Lower lobe of right lung (tissue), 2 donors: Measurements from ENCODE around the gene WAPL. TPM values are rescaled to one million over a fixed set of nuclear protein-coding genes. Genes with fewer than 3 reads are reported as not detected.

Source experiments
- ATAC-seq, 2 donors: fragments of 200-7000 bp; cut with Tn5 transposase; one replicate each; pipeline ENCODE4 v1.9.1; 2020 to 2022; ENCODE audit warnings: mild to moderate bottlenecking in 2 of 2, moderate library complexity in 2 of 2
- DNase-seq: peaks from one replicate; pipeline ENCODE4 v3.0.0-alpha.2; 2020
- H3K27ac ChIP-seq: fragments of 200-600 bp; one replicate; pipeline ENCODE4 v1.8.0; 2022
- H3K27me3 ChIP-seq: fragments of 200-600 bp; one replicate; pipeline ENCODE4 v1.8.0; 2022; ENCODE audit warnings: low read depth
- H3K36me3 ChIP-seq: fragments of 200-600 bp; one replicate; pipeline ENCODE4 v1.8.0; 2022; ENCODE audit warnings: mild to moderate bottlenecking
- H3K4me1 ChIP-seq: fragments of 200-600 bp; one replicate; pipeline ENCODE4 v1.8.0; 2022
- H3K4me3 ChIP-seq: fragments of 200-600 bp; one replicate; pipeline ENCODE4 v1.8.0; 2022; ENCODE audit warnings: mild to moderate bottlenecking
- H3K9me3 ChIP-seq: fragments of 200-600 bp; one replicate; pipeline ENCODE4 v1.8.0; 2022
- intact Hi-C: fragments of 100-400 bp; cut with DNase I; formaldehyde crosslinking; loops from one replicate; pipeline ENCODE4 v1.11.0; 2022
- total RNA-seq: library from RNA; stranded (reverse); fragmentation: NEBNext Ultra II Directional; extraction: Animal tissue kit (Norgen Biotek cat#: 25700); gene quantifications from one replicate; pipeline ENCODE4 v1.2.1, GENCODE V29; 2021
- TF ChIP-seq, protein P1 (sequence below): fragments of 200-600 bp; IDR thresholded peaks from one replicate; pipeline ENCODE4 v1.8.0; 2022; ENCODE audit warnings: antibody characterized with exemption, mild to moderate bottlenecking
- donor health status: DM: no; HTN: yes; CAD: no; lungs with severe emphysema.

WAPL gene
- total RNA-seq, 1 donor from 2014 or later, result 38.2 TPM

DNA sequence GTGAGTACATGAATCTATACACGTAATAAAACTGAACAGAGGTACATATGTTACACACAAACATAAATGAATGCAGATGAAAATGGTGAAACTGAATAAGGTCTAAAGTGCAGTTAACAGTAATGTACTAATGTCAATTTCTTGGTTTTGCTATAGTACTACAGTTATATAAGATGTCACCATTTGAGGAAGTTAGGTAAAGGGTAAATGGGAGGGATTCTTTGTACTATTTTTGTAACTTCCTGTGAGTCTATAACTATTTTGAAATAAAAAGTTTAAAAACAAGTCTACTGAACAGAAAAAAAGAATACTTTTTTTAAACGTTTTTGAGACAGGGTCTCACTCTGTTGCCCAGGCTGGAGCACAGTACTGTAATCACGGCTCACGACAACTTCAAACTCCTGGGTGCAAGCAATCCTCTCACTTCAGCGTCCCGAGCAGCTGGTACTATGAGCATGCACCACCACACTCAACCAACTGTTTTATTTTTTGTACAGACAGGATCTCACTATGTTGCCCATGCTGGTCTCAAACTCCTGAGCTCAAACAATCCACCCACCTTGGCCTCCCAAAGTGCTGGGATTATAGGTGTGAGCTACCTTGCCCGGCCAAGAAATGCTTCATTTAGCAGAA lies 71.5 kb downstream of the WAPL start:
- no peak overlapping the region for H3K4me3 ChIP-seq
- ATAC-seq (no peak), DNase-seq (no peak)
- TF ChIP-seq, protein P1, sequence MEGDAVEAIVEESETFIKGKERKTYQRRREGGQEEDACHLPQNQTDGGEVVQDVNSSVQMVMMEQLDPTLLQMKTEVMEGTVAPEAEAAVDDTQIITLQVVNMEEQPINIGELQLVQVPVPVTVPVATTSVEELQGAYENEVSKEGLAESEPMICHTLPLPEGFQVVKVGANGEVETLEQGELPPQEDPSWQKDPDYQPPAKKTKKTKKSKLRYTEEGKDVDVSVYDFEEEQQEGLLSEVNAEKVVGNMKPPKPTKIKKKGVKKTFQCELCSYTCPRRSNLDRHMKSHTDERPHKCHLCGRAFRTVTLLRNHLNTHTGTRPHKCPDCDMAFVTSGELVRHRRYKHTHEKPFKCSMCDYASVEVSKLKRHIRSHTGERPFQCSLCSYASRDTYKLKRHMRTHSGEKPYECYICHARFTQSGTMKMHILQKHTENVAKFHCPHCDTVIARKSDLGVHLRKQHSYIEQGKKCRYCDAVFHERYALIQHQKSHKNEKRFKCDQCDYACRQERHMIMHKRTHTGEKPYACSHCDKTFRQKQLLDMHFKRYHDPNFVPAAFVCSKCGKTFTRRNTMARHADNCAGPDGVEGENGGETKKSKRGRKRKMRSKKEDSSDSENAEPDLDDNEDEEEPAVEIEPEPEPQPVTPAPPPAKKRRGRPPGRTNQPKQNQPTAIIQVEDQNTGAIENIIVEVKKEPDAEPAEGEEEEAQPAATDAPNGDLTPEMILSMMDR, result no peak
- H3K36me3 ChIP-seq, result peaks cover 95% of the 10 kb centered on the region
- H3K4me1 ChIP-seq, result peaks cover 8% of the 10 kb centered on the region
- intact Hi-C loops, result no loop called here
- H3K27me3 ChIP-seq, result no peaks in the 10 kb centered on the region
- H3K9me3 ChIP-seq, result no peaks in the 10 kb centered on the region
- no peak overlapping the region for H3K27ac ChIP-seq

DNA sequence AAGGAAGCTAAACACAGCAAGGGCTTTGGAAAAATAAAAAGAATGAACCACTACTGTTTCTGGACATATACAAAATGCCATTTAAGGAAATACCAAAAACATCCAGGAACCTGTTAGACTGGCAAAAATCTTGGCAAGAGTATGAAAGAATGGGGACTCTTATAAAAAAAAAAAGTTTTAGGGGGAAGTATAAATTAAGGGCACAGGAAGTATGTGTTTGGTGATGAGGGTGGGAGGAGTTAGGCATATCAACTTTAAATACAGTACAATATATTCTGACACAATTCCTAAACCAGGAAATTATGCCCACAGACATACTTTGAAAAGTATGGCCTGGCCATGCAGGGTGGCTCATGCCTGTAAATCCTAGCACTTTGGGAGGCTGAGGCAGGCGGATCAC lies 74.2 kb downstream of the WAPL start:
- DNase-seq (no peak), ATAC-seq (no peak)
- H3K36me3 ChIP-seq, result peaks cover 98% of the 10 kb centered on the region
- H3K27ac ChIP-seq, result peak overlapping the region; percentile 50
- no peaks in the 10 kb centered on the region for H3K27me3 ChIP-seq
- H3K9me3 ChIP-seq, result no peaks in the 10 kb centered on the region
- intact Hi-C loops, result no loop called here
- no peak overlapping the region for H3K4me3 ChIP-seq
- TF ChIP-seq, protein P1, result no peak
- peaks cover 8% of the 10 kb centered on the region for H3K4me1 ChIP-seq

DNA sequence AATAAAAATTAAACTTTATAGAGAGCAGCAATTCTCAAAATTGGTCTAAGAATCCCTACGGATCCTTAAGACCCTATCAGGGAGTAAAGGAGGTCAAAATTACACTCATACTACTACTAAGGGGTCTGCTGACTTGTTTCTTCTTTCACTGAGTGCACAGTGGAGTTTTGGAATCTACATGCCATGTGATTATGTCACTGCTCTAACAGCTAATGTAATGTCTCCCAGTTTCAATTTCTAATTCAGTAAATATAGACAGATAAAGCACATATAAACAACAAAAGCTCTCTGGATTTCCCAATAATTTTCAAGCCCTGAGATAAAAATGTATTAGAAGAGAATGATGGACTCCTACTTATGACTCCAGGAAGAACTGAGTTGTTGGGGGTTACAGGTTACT lies 74.6 kb downstream of the WAPL start:
- no peak for DNase-seq
- peaks cover 98% of the 10 kb centered on the region for H3K36me3 ChIP-seq
- H3K4me1 ChIP-seq, result peaks cover 8% of the 10 kb centered on the region
- intact Hi-C loops, result no loop called here
- peak overlapping the region; percentile 50 for H3K27ac ChIP-seq
- H3K27me3 ChIP-seq, result no peaks in the 10 kb centered on the region
- no peaks in the 10 kb centered on the region for H3K9me3 ChIP-seq
- no peak overlapping the region for H3K4me3 ChIP-seq
- no peak for ATAC-seq
- TF ChIP-seq, protein P1, result no peak

DNA sequence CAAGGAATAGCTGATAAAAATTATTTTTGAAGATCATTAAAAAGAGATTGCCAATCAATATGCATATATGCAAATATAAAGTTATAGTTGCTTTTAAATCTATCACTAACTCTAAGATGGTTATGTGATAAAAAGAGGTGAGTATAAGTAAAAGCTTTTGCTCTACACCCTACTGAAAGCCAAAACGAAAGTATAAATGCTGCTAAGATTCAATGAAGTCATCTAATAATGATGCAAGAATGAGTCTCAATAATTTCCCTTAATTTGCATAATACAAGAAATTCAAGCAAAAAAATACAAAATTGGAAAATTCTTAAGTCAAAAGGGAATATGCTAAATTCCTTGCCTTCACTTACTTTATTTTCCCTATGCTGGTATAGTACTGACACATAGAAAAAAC lies 75.2 kb downstream of the WAPL start:
- H3K4me1 ChIP-seq, result peaks cover 8% of the 10 kb centered on the region
- H3K27ac ChIP-seq, result no peak overlapping the region
- no peaks in the 10 kb centered on the region for H3K27me3 ChIP-seq
- TF ChIP-seq, protein P1, result no peak
- H3K4me3 ChIP-seq, result no peak overlapping the region
- DNase-seq (no peak), ATAC-seq (no peak)
- H3K36me3 ChIP-seq, result peaks cover 98% of the 10 kb centered on the region
- no peaks in the 10 kb centered on the region for H3K9me3 ChIP-seq
- intact Hi-C loops, result no loop called here

DNA sequence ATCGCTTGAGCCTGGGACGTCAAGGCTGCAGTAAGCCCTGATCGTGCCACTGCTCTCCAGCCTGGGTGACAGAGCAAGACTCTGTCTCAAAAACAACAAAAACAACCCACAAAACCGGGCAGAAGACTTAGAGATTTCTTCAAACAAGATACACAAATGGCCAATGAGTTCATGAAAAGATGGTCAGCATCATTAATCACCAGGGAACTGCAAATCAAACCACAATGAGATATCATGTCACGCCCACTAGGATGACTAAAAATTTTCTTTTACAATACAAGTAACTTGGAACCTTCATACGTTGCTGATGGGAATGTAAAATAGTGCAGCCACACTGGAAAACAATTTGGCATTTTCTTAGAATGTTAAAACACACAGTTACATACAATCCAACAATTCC lies 77.7 kb downstream of the WAPL start:
- H3K36me3 ChIP-seq, result peaks cover 98% of the 10 kb centered on the region
- TF ChIP-seq, protein P1, result no peak
- peaks cover 10% of the 10 kb centered on the region for H3K4me1 ChIP-seq
- H3K27ac ChIP-seq, result no peak overlapping the region
- no peak overlapping the region for H3K4me3 ChIP-seq
- no peak for ATAC-seq
- no peaks in the 10 kb centered on the region for H3K9me3 ChIP-seq
- no peak for DNase-seq
- H3K27me3 ChIP-seq, result no peaks in the 10 kb centered on the region
- intact Hi-C loops, result no loop called here

DNA sequence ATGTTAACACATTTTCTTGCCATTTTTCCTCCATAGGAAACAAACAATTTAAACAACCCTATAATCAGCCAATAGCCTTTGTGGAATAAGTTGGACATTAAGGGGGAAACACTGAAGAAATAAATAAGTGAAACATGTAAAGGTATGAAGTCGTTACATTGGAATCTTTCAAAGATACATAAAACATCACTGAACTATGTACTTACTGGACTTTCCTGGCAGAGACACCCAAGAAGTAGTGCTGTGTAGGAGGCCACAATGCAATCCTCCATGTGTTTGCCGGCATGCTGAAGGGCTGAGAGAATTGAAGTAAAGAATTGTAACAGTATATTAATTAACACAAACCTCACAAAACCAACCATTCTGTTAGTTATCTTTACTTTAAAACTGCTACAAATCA lies 78.5 kb downstream of the WAPL start:
- DNase-seq, result no peak
- ATAC-seq, result no peak
- peaks cover 95% of the 10 kb centered on the region for H3K36me3 ChIP-seq
- H3K4me3 ChIP-seq, result no peak overlapping the region
- H3K4me1 ChIP-seq, result peaks cover 10% of the 10 kb centered on the region
- H3K9me3 ChIP-seq, result no peaks in the 10 kb centered on the region
- no peak overlapping the region for H3K27ac ChIP-seq
- H3K27me3 ChIP-seq, result no peaks in the 10 kb centered on the region
- TF ChIP-seq, protein P1, result no peak
- intact Hi-C loops, result no loop called here
